Keratinocyte (primary cell): Measurements from ENCODE around the gene WNT9A.

Experiments used
- CTCF ChIP-seq, 3 experiments: IDR thresholded peaks in 1 of 3; conservative IDR thresholded peaks in 1 of 3; optimal IDR thresholded peaks in 1 of 3; 2 replicates in 2 of 3; 3 replicates in 1 of 3; pipeline versions ENCODE3 to v1.5.1; 2011; ENCODE audit warnings: low read length in 3 of 3, mild to moderate bottlenecking in 3 of 3, moderate library complexity in 2 of 3, control low read depth in 1 of 3, inconsistent platforms in 1 of 3; ENCODE audit not compliant: insufficient read depth in 2 of 3; ENCODE audit errors: extremely low read depth in 1 of 3
- EZH2 ChIP-seq: IDR thresholded peaks from one replicate; pipeline ENCODE4 v1.6.1; 2012; ENCODE audit warnings: inconsistent platforms, mild to moderate bottlenecking, low read length, moderate library complexity

DNA sequence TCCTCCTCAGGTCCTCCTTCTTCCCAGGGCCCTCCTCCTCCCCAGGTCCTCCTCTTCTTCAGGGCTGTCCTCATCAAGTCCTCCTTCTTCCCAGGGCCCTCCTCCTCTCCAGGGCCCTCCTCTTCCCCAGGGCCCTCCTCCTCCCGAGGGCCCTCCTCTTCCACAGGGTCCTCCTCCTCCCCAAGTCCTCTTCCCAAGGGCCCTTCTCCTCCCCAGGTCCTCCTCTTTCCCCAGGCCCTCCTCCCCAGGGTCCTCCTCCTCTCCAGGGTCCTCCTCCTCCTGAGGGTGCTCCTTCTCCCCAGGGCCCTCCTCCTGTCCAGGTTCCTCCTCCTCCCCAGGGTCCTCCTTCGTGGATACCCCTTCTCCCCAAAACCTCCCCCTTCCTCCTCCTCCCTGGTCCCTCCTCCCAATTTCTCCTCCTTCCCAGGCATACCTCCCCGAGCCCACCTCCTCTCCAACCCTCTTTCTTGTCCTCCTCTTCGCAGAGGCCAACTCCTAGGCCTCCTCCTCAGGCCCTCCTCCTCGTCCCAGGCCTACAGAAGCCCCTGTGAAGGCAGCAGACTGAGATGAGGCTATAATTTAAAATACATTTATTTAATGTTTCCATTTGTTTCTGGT is 29.5 kb downstream of the WNT9A start:
- TF ChIP-seq CTCF (optimal IDR thresholded peaks at IDR 0.05 in 1 of 3, IDR thresholded peaks at IDR 0.05 in 1 of 3, conservative IDR thresholded peaks at IDR 0.05 in 1 of 3; ENCODE audit: extremely low read depth in 1 of 3, insufficient read depth in 2 of 3, low read length in 3 of 3) (no peak), EZH2 (no peak)
